Stimulated activated CD8-positive, alpha-beta memory T cell treated with anti-CD3 and anti-CD28 coated beads, Interleukin-7, amount 100 ng/mL, for 1 hour (primary cell): ENCODE data around the gene F8.
A peak's percentile ranks its signal among the peaks of the same experiment; 100 is the strongest.

Experiments used
- DNase-seq, 2 donors: peaks; one replicate each; pipeline ENCODE4 v3.0.0-alpha.2; 2020; ENCODE audit warnings: low read depth in 2 of 2

The F8 gene

GRCh38 chrX:155022585-155022984, at the start of gene F8:
TSS of gene F8 (minus strand) at chrX:155022723. CDS start at chrX:155022552, 171 bp downstream.
- DNase-seq, result no peak

- DNase-seq, result no peak
These were observed 49.3 kb upstream of the F8 start for GRCh38 chrX:155071694-155072280.

- DNase-seq, result peak; percentile 48 to 56
These were observed 48.6 kb upstream of the F8 start, which contains the start of the genes BRCC3, CMC4 and MTCP1 for GRCh38 chrX:155070975-155071693. TSS of gene BRCC3 (plus strand) at chrX:155071508. CDS start at chrX:155071528, 20 bp downstream. TSS of gene CMC4 (minus strand) at chrX:155071136. CDS start at chrX:155064023, 7,113 bp downstream. TSS of gene MTCP1 (minus strand) at chrX:155071136. CDS start at chrX:155066010, 5,126 bp downstream.

- DNase-seq, result no peak
These were observed 48.1 kb upstream of the F8 start for GRCh38 chrX:155070663-155070974.

GRCh38 chrX:155070038-155070437, 47.5 kb upstream of the F8 start:
- no peak for DNase-seq

- no peak for DNase-seq
These were observed 46.9 kb upstream of the F8 start for GRCh38 chrX:155069414-155069813.

GRCh38 chrX:155068165-155068564, 45.6 kb upstream of the F8 start:
- DNase-seq, result no peak

GRCh38 chrX:155065035-155065734, 42.7 kb upstream of the F8 start:
- no peak for DNase-seq

GRCh38 chrX:155061760-155062159, 39.2 kb upstream of the F8 start:
- no peak for DNase-seq

- DNase-seq, result peak; percentile 2 to 19
These were observed 34.6 kb upstream of the F8 start for GRCh38 chrX:155056877-155057792.

- no peak for DNase-seq
These were observed 33.9 kb upstream of the F8 start for GRCh38 chrX:155056471-155056870.

- no peak for DNase-seq
These were observed 33.0 kb upstream of the F8 start for GRCh38 chrX:155055494-155055893.

GRCh38 chrX:155054255-155054654, 31.7 kb upstream of the F8 start:
- DNase-seq, result no peak

GRCh38 chrX:155053656-155054055, 31.1 kb upstream of the F8 start:
- no peak for DNase-seq

GRCh38 chrX:155052738-155053498, 30.4 kb upstream of the F8 start:
- DNase-seq, result no peak

- no peak for DNase-seq
These were observed 26.6 kb upstream of the F8 start for GRCh38 chrX:155048977-155049619.

- no peak for DNase-seq
These were observed 24.4 kb upstream of the F8 start for GRCh38 chrX:155046811-155047528.

- DNase-seq, result no peak
These were observed 23.7 kb upstream of the F8 start for GRCh38 chrX:155046129-155046810.

- DNase-seq, result no peak
These were observed 13.2 kb upstream of the F8 start for GRCh38 chrX:155035688-155036087.
